ENCODE measurements around the gene TACC2.

TACC2 gene

GRCh38 chr10:122029499-122030199, 40.7 kb downstream of the TACC2 start:
- H3K4me3 ChIP-seq (replicated peaks; ENCODE audit: low read depth, low read length) = no peak overlapping the region
- TF ChIP-seq CTCF (IDR thresholded peaks at IDR 0.05; ENCODE audit: low read depth, low read length, missing control alignments) = no peak
- no peak for DNase-seq (ENCODE audit: extremely low read depth, low read depth)

GRCh38 chr10:122030200-122030552, 41.2 kb downstream of the TACC2 start:
- no peak overlapping the region for H3K4me3 ChIP-seq (replicated peaks; ENCODE audit: low read depth, low read length)
- no peak for TF ChIP-seq CTCF (IDR thresholded peaks at IDR 0.05; ENCODE audit: low read depth, low read length, missing control alignments)
- DNase-seq (ENCODE audit: extremely low read depth, low read depth) = no peak

- no peak for TF ChIP-seq CTCF (IDR thresholded peaks at IDR 0.05; ENCODE audit: low read depth, low read length, missing control alignments)
- no peak overlapping the region for H3K4me3 ChIP-seq (replicated peaks; ENCODE audit: low read depth, low read length)
- no peak for DNase-seq (ENCODE audit: extremely low read depth, low read depth)
Observed at GRCh38 chr10:122033224-122033926, 44.4 kb downstream of the TACC2 start.

- TF ChIP-seq CTCF (IDR thresholded peaks at IDR 0.05; ENCODE audit: low read depth, low read length, missing control alignments) = no peak
- no peak for DNase-seq (ENCODE audit: extremely low read depth, low read depth)
- H3K4me3 ChIP-seq (replicated peaks; ENCODE audit: low read depth, low read length) = no peak overlapping the region
Observed at GRCh38 chr10:122034149-122034756, 45.3 kb downstream of the TACC2 start.

- no peak overlapping the region for H3K4me3 ChIP-seq (replicated peaks; ENCODE audit: low read depth, low read length)
- TF ChIP-seq CTCF (IDR thresholded peaks at IDR 0.05; ENCODE audit: low read depth, low read length, missing control alignments) = no peak
- no peak for DNase-seq (ENCODE audit: extremely low read depth, low read depth)
Observed at GRCh38 chr10:122040786-122041185, 51.8 kb downstream of the TACC2 start.

GRCh38 chr10:122042836-122043235, 53.9 kb downstream of the TACC2 start:
- no peak for DNase-seq (ENCODE audit: extremely low read depth, low read depth)
- H3K4me3 ChIP-seq (replicated peaks; ENCODE audit: low read depth, low read length) = no peak overlapping the region
- TF ChIP-seq CTCF (IDR thresholded peaks at IDR 0.05; ENCODE audit: low read depth, low read length, missing control alignments) = no peak
